PC-9 (cell line): ENCODE results near the gene ARV1. TPM values are rescaled to one million over a fixed set of nuclear protein-coding genes. Genes with fewer than 3 reads are reported as not detected.

Source experiments
- BruUV-seq: library from RNA; stranded (reverse); fragments of 400-500 nt; replicated peaks from 2 replicates; lab custom pipeline; 2021; lab: Mats Ljungman, UMichigan
- CTCF ChIA-PET: fragments of 300-600 bp; sonication (Branson Sonifier 250); formaldehyde crosslinking; loops from one replicate; lab custom pipeline; 2022; ENCODE audit warnings: antibody characterized with exemption; lab: Charles Lee
- POLR2A ChIA-PET: fragments of 300-600 bp; sonication (Branson Sonifier 250); formaldehyde crosslinking; loops from one replicate; lab custom pipeline; 2022; ENCODE audit warnings: antibody characterized with exemption; ENCODE audit not compliant: unreplicated experiment; lab: Charles Lee
- DNase-seq, 2 experiments: peaks; one replicate each; pipeline versions ENCODE4 v3.0.0 to v3.0.0-alpha.2; 2015 to 2022; ENCODE audit warnings: mixed read lengths in 1 of 2
- H2AFZ ChIP-seq: fragments of 200-600 bp; sonication (generic); 2 replicates; pipeline ENCODE4 v1.8.1; 2017; ENCODE audit warnings: antibody characterized with exemption
- H3F3A ChIP-seq: fragments of 200-600 bp; sonication (generic); 2 replicates; pipeline ENCODE4 v1.8.1; 2017; ENCODE audit warnings: antibody characterized with exemption, mild to moderate bottlenecking, low read depth; ENCODE audit not compliant: insufficient read depth
- H3K27ac ChIP-seq: fragments of 200-600 bp; sonication (generic); 2 replicates; pipeline ENCODE4 v1.6.1; 2016; ENCODE audit warnings: mixed run types
- H3K27me3 ChIP-seq: fragments of 200-600 bp; sonication (generic); 2 replicates; pipeline ENCODE4 v1.6.1; 2016; ENCODE audit warnings: low read depth, mixed run types; ENCODE audit not compliant: insufficient read depth
- H3K36me3 ChIP-seq: fragments of 200-600 bp; sonication (generic); 2 replicates; pipeline ENCODE4 v1.6.1; 2016; ENCODE audit warnings: low read depth, mixed run types
- H3K4me1 ChIP-seq: fragments of 200-600 bp; sonication (generic); replicated peaks from 2 replicates; pipeline ENCODE4 v1.6.1; 2016; ENCODE audit warnings: mixed run types; ENCODE audit not compliant: insufficient read depth
- H3K4me2 ChIP-seq: fragments of 200-600 bp; sonication (generic); 2 replicates; pipeline ENCODE4 v1.6.1; 2017; ENCODE audit warnings: mixed run types
- H3K4me3 ChIP-seq: fragments of 200-600 bp; sonication (generic); 2 replicates; pipeline ENCODE4 v1.6.1; 2016; ENCODE audit warnings: mixed run types
- H3K79me2 ChIP-seq: fragments of 200-600 bp; sonication (generic); 2 replicates; pipeline ENCODE4 v1.6.1; 2017; ENCODE audit warnings: low read depth, mixed run types
- H3K9me2 ChIP-seq: fragments of 200-600 bp; sonication (generic); 2 replicates; pipeline ENCODE4 v1.8.1; 2017; ENCODE audit warnings: mild to moderate bottlenecking; ENCODE audit not compliant: insufficient read depth
- H3K9me3 ChIP-seq: fragments of 200-600 bp; sonication (generic); 2 replicates; pipeline ENCODE4 v1.8.1; 2016; ENCODE audit warnings: low read depth; ENCODE audit not compliant: insufficient read depth
- H4K20me1 ChIP-seq: fragments of 200-600 bp; sonication (generic); 2 replicates; pipeline ENCODE4 v1.8.1; 2017; ENCODE audit not compliant: insufficient read depth
- EZH2 ChIP-seq: fragments of 200-600 bp; sonication (generic); IDR thresholded peaks from 2 replicates; pipeline ENCODE4 v1.8.0; 2017; ENCODE audit warnings: antibody characterized with exemption, low read depth
- intact Hi-C: fragments of 100-400 bp; cut with micrococcal nuclease; formaldehyde crosslinking; loops from one replicate; pipeline ENCODE4 v1.10.0; 2022; ENCODE audit not compliant: unreplicated experiment
- total RNA-seq: library from RNA; stranded (reverse); gene quantifications from 2 replicates; pipeline ENCODE4 v1.2.3, GENCODE V29; 2021
- TF ChIP-seq, protein P1 (sequence below): fragments of 200-600 bp; sonication (generic); conservative IDR thresholded peaks from 2 replicates; pipeline ENCODE4 v1.6.1; 2017; ENCODE audit warnings: mixed run types, antibody characterized with exemption, mild to moderate bottlenecking, moderate library complexity

Gene ARV1
- total RNA-seq, 1 experiment from 2014 or later: 12.0 TPM

- 0 out of 2 replicates have a peak, but pooled peaks cover 3% of the 10 kb centered on the region for H3K36me3 ChIP-seq
- CTCF ChIA-PET: no interaction called here
- no peak for DNase-seq
- POLR2A ChIA-PET: no interaction called here
- no peaks in the 10 kb centered on the region for H3F3A ChIP-seq
- H3K9me3 ChIP-seq: no peaks in the 10 kb centered on the region
- BruUV-seq: no TSS peak
- H3K79me2 ChIP-seq: no peaks in the 10 kb centered on the region
- H2AFZ ChIP-seq: no peak overlapping the region
- intact Hi-C loops: no loop called here
- H4K20me1 ChIP-seq: no peaks in the 10 kb centered on the region
- H3K27ac ChIP-seq: no peak overlapping the region
- no peak overlapping the region for H3K4me3 ChIP-seq
- H3K4me1 ChIP-seq: no peaks in the 10 kb centered on the region
- TF ChIP-seq, protein P1, sequence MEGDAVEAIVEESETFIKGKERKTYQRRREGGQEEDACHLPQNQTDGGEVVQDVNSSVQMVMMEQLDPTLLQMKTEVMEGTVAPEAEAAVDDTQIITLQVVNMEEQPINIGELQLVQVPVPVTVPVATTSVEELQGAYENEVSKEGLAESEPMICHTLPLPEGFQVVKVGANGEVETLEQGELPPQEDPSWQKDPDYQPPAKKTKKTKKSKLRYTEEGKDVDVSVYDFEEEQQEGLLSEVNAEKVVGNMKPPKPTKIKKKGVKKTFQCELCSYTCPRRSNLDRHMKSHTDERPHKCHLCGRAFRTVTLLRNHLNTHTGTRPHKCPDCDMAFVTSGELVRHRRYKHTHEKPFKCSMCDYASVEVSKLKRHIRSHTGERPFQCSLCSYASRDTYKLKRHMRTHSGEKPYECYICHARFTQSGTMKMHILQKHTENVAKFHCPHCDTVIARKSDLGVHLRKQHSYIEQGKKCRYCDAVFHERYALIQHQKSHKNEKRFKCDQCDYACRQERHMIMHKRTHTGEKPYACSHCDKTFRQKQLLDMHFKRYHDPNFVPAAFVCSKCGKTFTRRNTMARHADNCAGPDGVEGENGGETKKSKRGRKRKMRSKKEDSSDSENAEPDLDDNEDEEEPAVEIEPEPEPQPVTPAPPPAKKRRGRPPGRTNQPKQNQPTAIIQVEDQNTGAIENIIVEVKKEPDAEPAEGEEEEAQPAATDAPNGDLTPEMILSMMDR: no peak
- no peak for TF ChIP-seq EZH2
- H3K9me2 ChIP-seq: no peaks in the 10 kb centered on the region
- no peak overlapping the region for H3K4me2 ChIP-seq
- no peaks in the 10 kb centered on the region for H3K27me3 ChIP-seq
These were observed 42.4 kb upstream of the ARV1 start for GRCh38 chr1:230936475-230936874.

DNA sequence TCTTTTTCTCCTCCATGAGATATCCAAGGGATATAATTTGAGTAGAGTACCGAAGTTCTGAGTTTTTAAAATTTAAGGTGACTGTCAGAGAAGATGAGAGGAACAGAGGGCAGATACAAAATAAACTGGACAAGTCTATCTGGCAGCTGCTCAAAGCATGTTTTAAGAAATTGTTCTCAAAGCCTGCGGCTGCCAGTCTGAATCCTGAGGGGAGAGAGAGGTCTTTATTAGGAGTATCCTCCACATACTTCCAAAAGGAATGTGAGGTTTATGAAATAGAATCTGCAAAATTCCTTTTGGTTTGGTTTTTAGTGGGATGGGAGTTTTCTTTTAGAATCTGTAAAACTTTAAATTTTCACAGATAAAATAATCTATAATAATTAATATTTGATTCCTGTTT is 41.5 kb upstream of the ARV1 start:
- Histone ChIP-seq H3K27ac (no peak overlapping the region), H3K79me2 (no peaks in the 10 kb centered on the region), H3F3A (no peaks in the 10 kb centered on the region), H3K9me3 (no peaks in the 10 kb centered on the region), H3K27me3 (no peaks in the 10 kb centered on the region), H3K36me3 (0 out of 2 replicates have a peak, but pooled peaks cover 3% of the 10 kb centered on the region), H3K4me2 (no peak overlapping the region), H2AFZ (no peak overlapping the region), H3K9me2 (no peaks in the 10 kb centered on the region), H4K20me1 (no peaks in the 10 kb centered on the region), H3K4me3 (no peak overlapping the region), H3K4me1 (no peaks in the 10 kb centered on the region)
- DNase-seq: no peak
- BruUV-seq: no TSS peak
- ChIA-PET CTCF (no interaction called here), POLR2A (no interaction called here)
- intact Hi-C loops: no loop called here
- no peak for TF ChIP-seq EZH2
- TF ChIP-seq, protein P1: no peak

GRCh38 chr1:230938924-230939368 is 39.9 kb upstream of the ARV1 start:
- Histone ChIP-seq H3K4me1 (no peaks in the 10 kb centered on the region), H3K9me3 (no peaks in the 10 kb centered on the region; the same call in 1 of the 2 replicates), H3K36me3 (peaks cover 10% of the 10 kb centered on the region; the same call in 1 of the 2 replicates), H3K79me2 (no peaks in the 10 kb centered on the region), H2AFZ (no peak overlapping the region), H3K4me3 (no peak overlapping the region), H3K4me2 (no peak overlapping the region), H3K27me3 (no peaks in the 10 kb centered on the region), H3K27ac (no peak overlapping the region), H3K9me2 (no peaks in the 10 kb centered on the region), H4K20me1 (no peaks in the 10 kb centered on the region), H3F3A (no peaks in the 10 kb centered on the region)
- TF ChIP-seq, protein P1: no peak
- no peak for TF ChIP-seq EZH2
- CTCF ChIA-PET: no interaction called here
- intact Hi-C loops: no loop called here
- no TSS peak for BruUV-seq
- POLR2A ChIA-PET: no interaction called here
- DNase-seq: no peak
